Testis (tissue), 2 donors: Measurements from ENCODE around the gene NHERF1.

ENCODE experiments used
- CTCF ChIP-seq, 3 experiments: fragments of 450-650 bp in 2 of 3; fragments of 200-600 bp in 1 of 3; sonication (generic) in 1 of 3; IDR thresholded peaks; one replicate each; pipeline ENCODE4 v1.5.1; 2016 to 2019; ENCODE audit warnings: antibody characterized with exemption in 3 of 3, mild to moderate bottlenecking in 2 of 3, moderate library complexity in 1 of 3
- POLR2A ChIP-seq: fragments of 450-650 bp; IDR thresholded peaks from one replicate; pipeline ENCODE4 v1.6.1; 2017; ENCODE audit warnings: antibody characterized with exemption, mild to moderate bottlenecking, moderate library complexity

- TF ChIP-seq POLR2A (no peak), CTCF (IDR thresholded peaks at IDR 0.05) (no peak)
Measured at GRCh38 chr17:74740641-74741387, 7.6 kb upstream of the NHERF1 start.
